WTC11 (cell line): ENCODE results near the gene LRRC49. TPM values are rescaled to one million over a fixed set of nuclear protein-coding genes. Genes with fewer than 3 reads are reported as not detected.

Source experiments
- ATAC-seq: fragments of 200-7000 bp; cut with Tn5 transposase; 2 replicates; pipeline ENCODE4 v1.10.0; 2021; ENCODE audit warnings: mild to moderate bottlenecking, moderate library complexity
- CTCF ChIA-PET: fragments of 300-600 bp; sonication (Branson Sonifier 250); formaldehyde crosslinking; loops from one replicate; lab custom pipeline; 2021; ENCODE audit warnings: antibody characterized with exemption; lab: Charles Lee
- POLR2A ChIA-PET: fragments of 350-600 bp; sonication (Branson Sonifier 250); formaldehyde crosslinking; loops from one replicate; lab custom pipeline; 2021; ENCODE audit warnings: antibody characterized with exemption; lab: Charles Lee
- DNase-seq: peaks from one replicate; pipeline ENCODE4 v3.0.0; 2021; ENCODE audit warnings: low spot score
- H3K27ac Mint-ChIP-seq: 2 replicates; pipeline ENCODE4 v1.8.0; 2021; ENCODE audit warnings: mixed read lengths
- H3K27me3 Mint-ChIP-seq: 2 replicates; pipeline ENCODE4 v1.8.0; 2021; ENCODE audit warnings: low read depth, mild to moderate bottlenecking, moderate library complexity, mixed read lengths
- H3K36me3 Mint-ChIP-seq: 2 replicates; pipeline ENCODE4 v1.8.0; 2021; ENCODE audit warnings: mixed read lengths
- H3K4me1 Mint-ChIP-seq: 2 replicates; pipeline ENCODE4 v1.8.0; 2022; ENCODE audit warnings: mixed read lengths
- H3K4me3 Mint-ChIP-seq: 2 replicates; pipeline ENCODE4 v1.8.0; 2021; ENCODE audit warnings: mild to moderate bottlenecking, moderate library complexity, mixed read lengths
- H3K9me3 Mint-ChIP-seq: 2 replicates; pipeline ENCODE4 v1.8.0; 2021; ENCODE audit warnings: mixed read lengths
- CREB1 ChIP-seq: sonication (generic); formaldehyde crosslinking; IDR thresholded peaks from 2 replicates; pipeline ENCODE4 v1.8.0; 2023; ENCODE audit warnings: mild to moderate bottlenecking, missing genetic modification reagents
- CREM ChIP-seq: sonication (generic); formaldehyde crosslinking; IDR thresholded peaks from 2 replicates; pipeline ENCODE4 v1.8.1; 2022; ENCODE audit warnings: mild to moderate bottlenecking, missing genetic modification reagents, moderate library complexity
- FOXK1 ChIP-seq: sonication (generic); formaldehyde crosslinking; IDR thresholded peaks from 2 replicates; pipeline ENCODE4 v1.8.0; 2022; ENCODE audit warnings: mild to moderate bottlenecking, moderate library complexity, missing genetic modification reagents
- GABPB1 ChIP-seq: sonication (generic); formaldehyde crosslinking; IDR thresholded peaks from 2 replicates; pipeline ENCODE4 v1.8.1; 2023; ENCODE audit warnings: mild to moderate bottlenecking, missing genetic modification reagents
- GRHL2 ChIP-seq: fragments of 250-450 bp; sonication (Bioruptor Pico); IDR thresholded peaks from 2 replicates; pipeline ENCODE4 v1.8.0; 2022; ENCODE audit warnings: mild to moderate bottlenecking, moderate library complexity; ENCODE audit not compliant: insufficient replicate concordance, severe bottlenecking
- GTF2I ChIP-seq: fragments of 250-450 bp; sonication (Bioruptor Pico); conservative IDR thresholded peaks from 2 replicates; pipeline ENCODE4 v1.4.0; 2021; ENCODE audit warnings: mild to moderate bottlenecking
- JAZF1 ChIP-seq: fragments of 250-450 bp; sonication (Bioruptor Pico); IDR thresholded peaks from 2 replicates; pipeline ENCODE4 v1.9.0; 2021; ENCODE audit warnings: moderate library complexity, mild to moderate bottlenecking, inconsistent platforms
- JUN ChIP-seq: sonication (generic); formaldehyde crosslinking; IDR thresholded peaks from 2 replicates; pipeline ENCODE4 v1.8.0; 2023; ENCODE audit warnings: mild to moderate bottlenecking, missing genetic modification reagents
- NFYB ChIP-seq: sonication (generic); formaldehyde crosslinking; conservative IDR thresholded peaks from 2 replicates; pipeline ENCODE4 v1.8.0; 2022; ENCODE audit warnings: low read depth, missing genetic modification reagents
- SMAD4 ChIP-seq: sonication (generic); formaldehyde crosslinking; IDR thresholded peaks from 2 replicates; pipeline ENCODE4 v1.8.0; 2022; ENCODE audit warnings: mild to moderate bottlenecking, missing genetic modification reagents
- TP53 ChIP-seq: sonication (generic); formaldehyde crosslinking; IDR thresholded peaks from 2 replicates; pipeline ENCODE4 v1.8.1; 2023; ENCODE audit warnings: mild to moderate bottlenecking, missing genetic modification reagents
- ZNF219 ChIP-seq: sonication (generic); formaldehyde crosslinking; IDR thresholded peaks from 2 replicates; pipeline ENCODE4 v1.8.0; 2023; ENCODE audit warnings: missing genetic modification reagents, mild to moderate bottlenecking, borderline replicate concordance
- ZNF232 ChIP-seq: sonication (generic); formaldehyde crosslinking; IDR thresholded peaks from 2 replicates; pipeline ENCODE4 v1.8.0; 2022; ENCODE audit warnings: mild to moderate bottlenecking, missing genetic modification reagents
- ZNF317 ChIP-seq: sonication (generic); formaldehyde crosslinking; IDR thresholded peaks from 2 replicates; pipeline ENCODE4 v1.8.1; 2023; ENCODE audit warnings: low read depth, mild to moderate bottlenecking, moderate library complexity, missing genetic modification reagents, borderline replicate concordance
- total RNA-seq: library from RNA; stranded (reverse); gene quantifications from 3 replicates; pipeline ENCODE4 v1.2.3, GENCODE V29; 2021
- TF ChIP-seq, protein P1 (sequence below): fragments of 200-600 bp; IDR thresholded peaks from 2 replicates; pipeline ENCODE4 v1.8.0; 2022; ENCODE audit warnings: antibody characterized with exemption
- TF ChIP-seq, protein P2 (sequence below): sonication (generic); formaldehyde crosslinking; IDR thresholded peaks from 2 replicates; pipeline ENCODE4 v1.8.1; 2023; ENCODE audit warnings: mild to moderate bottlenecking, missing genetic modification reagents, moderate library complexity
- TF ChIP-seq, protein P3 (sequence below): fragments of 250-450 bp; sonication (Bioruptor Pico); IDR thresholded peaks from 2 replicates; pipeline ENCODE4 v1.9.0; 2021; ENCODE audit warnings: mild to moderate bottlenecking
- TF ChIP-seq, protein P4 (sequence below): sonication (generic); formaldehyde crosslinking; IDR thresholded peaks from 2 replicates; pipeline ENCODE4 v1.8.1; 2023; ENCODE audit warnings: mild to moderate bottlenecking, missing genetic modification reagents
- TF ChIP-seq, protein P5 (sequence below): fragments of 250-450 bp; sonication (Bioruptor Pico); IDR thresholded peaks from 2 replicates; pipeline ENCODE4 v1.8.0; 2021; ENCODE audit warnings: mild to moderate bottlenecking

The LRRC49 gene
- total RNA-seq, 1 experiment from 2014 or later, result 6.9 TPM

DNA sequence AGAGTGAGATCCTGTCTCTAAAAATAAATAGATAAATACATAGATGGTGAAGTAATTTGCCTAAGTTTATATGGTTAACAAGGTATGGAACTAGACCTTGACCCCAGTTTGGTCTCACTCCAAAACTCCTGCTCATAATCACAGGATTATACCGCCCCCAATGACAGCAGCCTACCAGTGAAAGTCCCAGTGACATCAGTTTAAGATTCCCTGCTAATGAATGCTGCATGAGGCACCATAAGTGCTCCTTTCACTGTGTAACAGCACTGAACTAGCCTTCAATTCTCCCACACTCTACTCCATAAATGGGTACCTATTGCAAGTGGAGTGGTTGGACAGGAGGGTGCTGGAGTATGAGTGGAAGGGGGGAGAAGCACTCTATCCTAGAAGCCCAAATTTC lies 199.0 kb downstream of the LRRC49 start:
- Mint-ChIP-seq H3K27me3 (peaks cover 78% of the 10 kb centered on the region), H3K36me3 (peaks cover 5% of the 10 kb centered on the region), H3K4me1 (0 out of 2 replicates have a peak, but pooled peaks cover under 1% of the 10 kb centered on the region), H3K27ac (no peak overlapping the region), H3K4me3 (no peak overlapping the region), H3K9me3 (peaks cover 14% of the 10 kb centered on the region)
- POLR2A ChIA-PET, result no interaction called here
- DNase-seq (no peak), ATAC-seq (no peak)
- TF ChIP-seq, protein P1, sequence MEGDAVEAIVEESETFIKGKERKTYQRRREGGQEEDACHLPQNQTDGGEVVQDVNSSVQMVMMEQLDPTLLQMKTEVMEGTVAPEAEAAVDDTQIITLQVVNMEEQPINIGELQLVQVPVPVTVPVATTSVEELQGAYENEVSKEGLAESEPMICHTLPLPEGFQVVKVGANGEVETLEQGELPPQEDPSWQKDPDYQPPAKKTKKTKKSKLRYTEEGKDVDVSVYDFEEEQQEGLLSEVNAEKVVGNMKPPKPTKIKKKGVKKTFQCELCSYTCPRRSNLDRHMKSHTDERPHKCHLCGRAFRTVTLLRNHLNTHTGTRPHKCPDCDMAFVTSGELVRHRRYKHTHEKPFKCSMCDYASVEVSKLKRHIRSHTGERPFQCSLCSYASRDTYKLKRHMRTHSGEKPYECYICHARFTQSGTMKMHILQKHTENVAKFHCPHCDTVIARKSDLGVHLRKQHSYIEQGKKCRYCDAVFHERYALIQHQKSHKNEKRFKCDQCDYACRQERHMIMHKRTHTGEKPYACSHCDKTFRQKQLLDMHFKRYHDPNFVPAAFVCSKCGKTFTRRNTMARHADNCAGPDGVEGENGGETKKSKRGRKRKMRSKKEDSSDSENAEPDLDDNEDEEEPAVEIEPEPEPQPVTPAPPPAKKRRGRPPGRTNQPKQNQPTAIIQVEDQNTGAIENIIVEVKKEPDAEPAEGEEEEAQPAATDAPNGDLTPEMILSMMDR, result no peak
- TF ChIP-seq ZNF232 (no peak), GTF2I (CRISPR knock-in tag) (no peak), CREM (CRISPR knock-in tag) (no peak), FOXK1 (CRISPR knock-in tag) (no peak)
- TF ChIP-seq, protein P2, sequence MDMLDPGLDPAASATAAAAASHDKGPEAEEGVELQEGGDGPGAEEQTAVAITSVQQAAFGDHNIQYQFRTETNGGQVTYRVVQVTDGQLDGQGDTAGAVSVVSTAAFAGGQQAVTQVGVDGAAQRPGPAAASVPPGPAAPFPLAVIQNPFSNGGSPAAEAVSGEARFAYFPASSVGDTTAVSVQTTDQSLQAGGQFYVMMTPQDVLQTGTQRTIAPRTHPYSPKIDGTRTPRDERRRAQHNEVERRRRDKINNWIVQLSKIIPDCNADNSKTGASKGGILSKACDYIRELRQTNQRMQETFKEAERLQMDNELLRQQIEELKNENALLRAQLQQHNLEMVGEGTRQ (CRISPR knock-in tag), result no peak
- CTCF ChIA-PET, result interaction anchor here (1.4 to 1.5 kb wide), 2 partner anchors 23 to 80 kb away, joined by 3 to 5 read pairs; no protein-coding TSS in a partner anchor

DNA sequence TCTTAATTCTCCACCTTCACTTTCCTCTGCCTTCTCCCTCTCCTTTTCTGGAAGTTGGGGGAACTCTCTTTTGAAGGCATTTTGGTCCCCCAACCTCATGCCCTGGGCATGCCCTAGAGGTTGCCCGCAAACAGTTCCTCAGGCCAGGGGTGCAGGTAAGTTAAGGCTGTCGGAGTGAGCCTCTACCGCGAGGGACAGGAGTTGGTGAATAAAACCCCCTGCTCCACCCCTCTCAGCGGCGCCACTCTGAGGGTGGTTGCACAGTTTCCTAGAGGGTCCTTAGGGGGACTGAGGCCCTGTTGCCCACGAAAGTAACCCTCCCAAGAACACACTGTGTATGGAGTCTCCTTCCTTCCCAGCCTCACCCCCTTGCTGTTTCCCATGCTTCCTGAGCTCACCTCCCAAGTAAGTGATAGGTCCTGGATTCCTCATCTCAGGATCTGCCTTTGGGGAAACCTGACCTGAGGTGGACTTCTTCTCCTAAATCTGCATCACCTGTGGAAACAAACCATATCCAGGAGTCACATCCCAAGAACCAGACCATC lies 199.5 kb downstream of the LRRC49 start:
- Mint-ChIP-seq H3K4me3 (no peak overlapping the region), H3K4me1 (no peaks in the 10 kb centered on the region), H3K9me3 (peaks cover 11% of the 10 kb centered on the region), H3K27me3 (peaks cover 73% of the 10 kb centered on the region), H3K27ac (no peak overlapping the region), H3K36me3 (peaks cover under 1% of the 10 kb centered on the region; the same call in 1 of the 2 replicates)
- TF ChIP-seq, protein P3, sequence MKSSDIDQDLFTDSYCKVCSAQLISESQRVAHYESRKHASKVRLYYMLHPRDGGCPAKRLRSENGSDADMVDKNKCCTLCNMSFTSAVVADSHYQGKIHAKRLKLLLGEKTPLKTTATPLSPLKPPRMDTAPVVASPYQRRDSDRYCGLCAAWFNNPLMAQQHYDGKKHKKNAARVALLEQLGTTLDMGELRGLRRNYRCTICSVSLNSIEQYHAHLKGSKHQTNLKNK (CRISPR knock-in tag), result no peak
- TF ChIP-seq, protein P1, result no peak
- TF ChIP-seq JAZF1 (CRISPR knock-in tag) (no peak), TP53 (no peak), GRHL2 (CRISPR knock-in tag) (no peak), ZNF232 (no peak), NFYB (no peak), ZNF317 (CRISPR knock-in tag) (no peak), GABPB1 (CRISPR knock-in tag) (no peak), CREB1 (CRISPR knock-in tag) (no peak), SMAD4 (CRISPR knock-in tag) (no peak), JUN (CRISPR knock-in tag) (no peak), ZNF219 (CRISPR knock-in tag) (no peak)
- TF ChIP-seq, protein P4, sequence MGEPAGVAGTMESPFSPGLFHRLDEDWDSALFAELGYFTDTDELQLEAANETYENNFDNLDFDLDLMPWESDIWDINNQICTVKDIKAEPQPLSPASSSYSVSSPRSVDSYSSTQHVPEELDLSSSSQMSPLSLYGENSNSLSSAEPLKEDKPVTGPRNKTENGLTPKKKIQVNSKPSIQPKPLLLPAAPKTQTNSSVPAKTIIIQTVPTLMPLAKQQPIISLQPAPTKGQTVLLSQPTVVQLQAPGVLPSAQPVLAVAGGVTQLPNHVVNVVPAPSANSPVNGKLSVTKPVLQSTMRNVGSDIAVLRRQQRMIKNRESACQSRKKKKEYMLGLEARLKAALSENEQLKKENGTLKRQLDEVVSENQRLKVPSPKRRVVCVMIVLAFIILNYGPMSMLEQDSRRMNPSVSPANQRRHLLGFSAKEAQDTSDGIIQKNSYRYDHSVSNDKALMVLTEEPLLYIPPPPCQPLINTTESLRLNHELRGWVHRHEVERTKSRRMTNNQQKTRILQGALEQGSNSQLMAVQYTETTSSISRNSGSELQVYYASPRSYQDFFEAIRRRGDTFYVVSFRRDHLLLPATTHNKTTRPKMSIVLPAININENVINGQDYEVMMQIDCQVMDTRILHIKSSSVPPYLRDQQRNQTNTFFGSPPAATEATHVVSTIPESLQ, result no peak
- TF ChIP-seq, protein P2 (CRISPR knock-in tag), result no peak
- TF ChIP-seq, protein P5, sequence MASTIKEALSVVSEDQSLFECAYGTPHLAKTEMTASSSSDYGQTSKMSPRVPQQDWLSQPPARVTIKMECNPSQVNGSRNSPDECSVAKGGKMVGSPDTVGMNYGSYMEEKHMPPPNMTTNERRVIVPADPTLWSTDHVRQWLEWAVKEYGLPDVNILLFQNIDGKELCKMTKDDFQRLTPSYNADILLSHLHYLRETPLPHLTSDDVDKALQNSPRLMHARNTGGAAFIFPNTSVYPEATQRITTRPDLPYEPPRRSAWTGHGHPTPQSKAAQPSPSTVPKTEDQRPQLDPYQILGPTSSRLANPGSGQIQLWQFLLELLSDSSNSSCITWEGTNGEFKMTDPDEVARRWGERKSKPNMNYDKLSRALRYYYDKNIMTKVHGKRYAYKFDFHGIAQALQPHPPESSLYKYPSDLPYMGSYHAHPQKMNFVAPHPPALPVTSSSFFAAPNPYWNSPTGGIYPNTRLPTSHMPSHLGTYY (CRISPR knock-in tag), result no peak
- no peak for DNase-seq
- POLR2A ChIA-PET, result no interaction called here
- CTCF ChIA-PET, result interaction anchor here (0.8 to 1.5 kb wide), 3 partner anchors 11 to 80 kb away, joined by 3 to 5 read pairs (median 3); no protein-coding TSS in a partner anchor
- no peak for ATAC-seq
